CD4-positive, alpha-beta T cell (primary cell): ENCODE measurements around the gene NDUFB8. TPM values are rescaled to one million over a fixed set of nuclear protein-coding genes. Genes with fewer than 3 reads are reported as not detected.

Experiments used
- ATAC-seq: fragments of 200-7000 bp; cut with Tn5 transposase; one replicate; pipeline ENCODE4 v1.10.0; 2022; ENCODE audit warnings: mild to moderate bottlenecking; ENCODE audit not compliant: poor library complexity
- CTCF ChIA-PET: fragments of 350-600 bp; sonication (Branson Sonifier 250); formaldehyde crosslinking; loops from one replicate; lab custom pipeline; 2021; ENCODE audit warnings: antibody characterized with exemption, inconsistent platforms; lab: Charles Lee
- POLR2A ChIA-PET: fragments of 350-600 bp; sonication (Branson Sonifier 250); formaldehyde crosslinking; loops from one replicate; lab custom pipeline; 2021; ENCODE audit warnings: antibody characterized with exemption, inconsistent platforms; lab: Charles Lee
- DNase-seq, 14 experiments: peaks; one replicate each; pipeline ENCODE4 v3.0.0-alpha.2; 2013 to 2020; ENCODE audit warnings: mixed read lengths in 2 of 14
- H3K27ac ChIP-seq, 2 donors: one replicate each; pipeline versions ENCODE4 v1.5.1 to v1.7.0; 2013; ENCODE audit warnings: low read length in 2 of 2, low read depth in 1 of 2, mild to moderate bottlenecking in 1 of 2
- H3K27me3 ChIP-seq, 2 experiments: 1 replicate in 1 of 2; 2 replicates in 1 of 2; pipeline versions ENCODE4 v1.6.1 to v1.7.0; 2013; ENCODE audit warnings: low read length in 2 of 2, control low read depth in 1 of 2, mild to moderate bottlenecking in 1 of 2, moderate library complexity in 1 of 2; ENCODE audit not compliant: insufficient read depth in 2 of 2, control insufficient read depth in 1 of 2
- H3K36me3 ChIP-seq: one replicate; pipeline ENCODE4 v1.6.1; 2013; ENCODE audit warnings: low read length, control low read depth; ENCODE audit not compliant: insufficient read depth
- H3K4me1 ChIP-seq: one replicate; pipeline ENCODE4 v1.6.1; 2013; ENCODE audit warnings: low read length, control low read depth; ENCODE audit not compliant: insufficient read depth
- H3K4me3 ChIP-seq: one replicate; pipeline ENCODE4 v1.5.1; 2013; ENCODE audit warnings: mild to moderate bottlenecking, low read length, moderate library complexity
- H3K9me3 ChIP-seq, 2 experiments: 1 replicate in 1 of 2; 2 replicates in 1 of 2; pipeline versions ENCODE4 v1.6.1 to v1.7.0; 2013; ENCODE audit warnings: low read length in 2 of 2, mild to moderate bottlenecking in 2 of 2, control low read depth in 1 of 2, moderate library complexity in 1 of 2; ENCODE audit not compliant: control insufficient read depth in 1 of 2, insufficient read depth in 1 of 2
- H3K27ac Mint-ChIP-seq: one replicate; pipeline ENCODE4 v1.8.0; 2020; ENCODE audit warnings: mixed read lengths
- H3K27me3 Mint-ChIP-seq: one replicate; pipeline ENCODE4 v1.8.0; 2021; ENCODE audit warnings: mixed read lengths
- H3K36me3 Mint-ChIP-seq: one replicate; pipeline ENCODE4 v1.8.0; 2021; ENCODE audit warnings: low read depth, mixed read lengths
- H3K4me1 Mint-ChIP-seq: one replicate; pipeline ENCODE4 v1.8.0; 2021; ENCODE audit warnings: low read depth, mixed read lengths
- H3K4me3 Mint-ChIP-seq: one replicate; pipeline ENCODE4 v1.8.0; 2020; ENCODE audit warnings: mild to moderate bottlenecking, mixed read lengths
- H3K9me3 Mint-ChIP-seq: one replicate; pipeline ENCODE4 v1.8.0; 2020; ENCODE audit warnings: mixed read lengths
- CTCF ChIP-seq: fragments of 200-600 bp; IDR thresholded peaks from one replicate; pipeline ENCODE4 v1.8.0; 2022; ENCODE audit warnings: antibody characterized with exemption, mild to moderate bottlenecking
- intact Hi-C, 2 experiments: fragments of 100-400 bp; cut with DNase I in 1 of 2; cut with micrococcal nuclease in 1 of 2; formaldehyde crosslinking; loops; one replicate each; pipeline versions ENCODE4 v1.15.1 to v1.9.0; 2023 to 2025; cut with DNase I, micrococcal nuclease
- total RNA-seq, 174 experiments: library from RNA in 2 of 174; stranded (reverse) in 2 of 174; gene quantifications; one replicate each; pipeline ENCODE4 v1.2.3 and lab custom pipeline; 2021 to 2026

NDUFB8 gene
- total RNA-seq, 2 experiments from 2014 or later: 155 to 173 TPM

DNA sequence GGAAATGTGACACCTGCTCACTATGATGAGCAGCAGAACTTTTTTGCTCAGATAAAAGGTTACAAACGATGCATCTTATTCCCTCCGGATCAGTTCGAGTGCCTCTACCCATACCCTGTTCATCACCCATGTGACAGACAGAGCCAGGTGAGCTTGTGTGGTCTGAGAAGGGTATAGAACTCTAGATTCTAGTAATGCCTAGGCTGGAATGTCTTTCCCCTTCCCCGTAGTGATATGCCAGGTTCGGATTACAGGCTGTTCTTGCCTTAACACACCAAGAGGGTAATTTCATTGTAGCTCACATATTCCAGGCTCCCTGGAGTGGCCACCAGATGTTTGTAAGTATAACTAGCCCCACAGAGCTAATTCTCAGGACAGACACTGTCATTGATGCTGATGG lies 15.3 kb upstream of the NDUFB8 start:
- Histone ChIP-seq H3K4me1 (no peaks in the 10 kb centered on the region), H3K27ac (no peak overlapping the region), H3K9me3 (no peaks in the 10 kb centered on the region), H3K36me3 (peaks cover 90% of the 10 kb centered on the region), H3K4me3 (no peak overlapping the region), H3K27me3 (no peaks in the 10 kb centered on the region)
- no peak for DNase-seq
- ChIA-PET CTCF (interaction anchor here (1.1 to 2.3 kb wide), 3 partner anchors 9 to 26 kb away, joined by 3 to 11 read pairs (median 3); partner anchors contain the start of gene HIF1AN), POLR2A (no interaction called here)
- intact Hi-C loops: no loop called here
- Mint-ChIP-seq H3K27me3 (no peaks in the 10 kb centered on the region), H3K4me1 (peaks cover 8% of the 10 kb centered on the region), H3K27ac (no peak overlapping the region), H3K4me3 (no peak overlapping the region), H3K9me3 (no peaks in the 10 kb centered on the region), H3K36me3 (peaks cover 98% of the 10 kb centered on the region)
- ATAC-seq: no peak
- TF ChIP-seq CTCF: no peak

GRCh38 chr10:100537475-100537874 lies 7.8 kb upstream of the NDUFB8 start:
- ATAC-seq (no peak), DNase-seq (no peak)
- H3K27me3 Mint-ChIP-seq: no peaks in the 10 kb centered on the region
- ChIA-PET POLR2A (interaction anchor here (1.1 kb wide), 1 partner anchor 19 kb away, joined by 3 read pairs; no protein-coding TSS in a partner anchor), CTCF (interaction anchor here (2.4 kb wide), 1 partner anchor 19 kb away, joined by 17 read pairs; no protein-coding TSS in a partner anchor)
- peaks cover 43% of the 10 kb centered on the region for H3K36me3 ChIP-seq
- H3K4me3 ChIP-seq: no peak overlapping the region
- no peak for TF ChIP-seq CTCF
- H3K36me3 Mint-ChIP-seq: peaks cover 44% of the 10 kb centered on the region
- H3K4me1 Mint-ChIP-seq: peaks cover 12% of the 10 kb centered on the region
- intact Hi-C loops: loop anchor here in 1 of 2 experiments (5.0 to 10.0 kb wide), 4 partner anchors 310 to 1050 kb away; partner anchors contain the start of genes BTRC, CHUK, DPCD and MRPL43
- no peaks in the 10 kb centered on the region for H3K27me3 ChIP-seq
- H3K9me3 ChIP-seq: no peaks in the 10 kb centered on the region
- no peak overlapping the region for H3K27ac ChIP-seq
- H3K9me3 Mint-ChIP-seq: no peaks in the 10 kb centered on the region
- no peak overlapping the region for H3K4me3 Mint-ChIP-seq
- H3K4me1 ChIP-seq: peaks cover 20% of the 10 kb centered on the region
- peak overlapping the region; percentile 26 for H3K27ac Mint-ChIP-seq

DNA sequence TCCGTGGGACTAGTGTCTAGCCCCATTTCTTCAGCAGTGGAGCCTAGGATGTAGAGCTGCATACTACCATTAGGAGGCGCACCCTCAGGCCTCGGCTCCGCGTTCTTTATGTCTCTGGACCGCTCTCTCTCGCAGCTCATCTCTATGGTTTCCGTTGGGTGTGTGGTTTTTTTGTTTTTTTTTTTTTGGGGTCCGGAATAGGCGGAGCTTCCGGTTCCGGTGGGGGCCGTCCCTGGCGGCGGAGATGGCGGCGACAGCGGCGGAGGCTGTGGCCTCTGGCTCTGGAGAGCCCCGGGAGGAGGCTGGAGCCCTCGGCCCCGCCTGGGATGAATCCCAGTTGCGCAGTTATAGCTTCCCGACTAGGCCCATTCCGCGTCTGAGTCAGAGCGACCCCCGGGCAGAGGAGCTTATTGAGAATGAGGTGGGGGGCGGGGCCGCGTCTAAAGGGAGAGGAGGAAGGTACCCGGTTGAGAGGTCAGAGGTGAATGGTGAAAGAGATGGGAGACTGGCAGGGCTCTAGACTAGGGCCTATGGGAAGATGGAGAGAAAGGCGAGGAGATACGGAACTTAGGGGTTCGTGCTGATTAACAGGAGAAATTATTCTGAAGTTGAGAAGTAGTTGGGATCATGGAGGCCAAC lies 6.2 kb upstream of the NDUFB8 start, which contains the start of gene HIF1AN:
HIF1AN (plus strand) TSS at position 229 of the 639 bp plus-strand sequence; CDS start at position 245, 16 bp downstream.
- peaks cover 28% of the 10 kb centered on the region for H3K36me3 Mint-ChIP-seq
- H3K27ac ChIP-seq: peak within 1 kb of the TSS; percentile 59 to 67
- ChIA-PET CTCF (interaction anchor here (0.6 to 2.8 kb wide), 21 partner anchors 8 to 507 kb away, joined by 3 to 19 read pairs (median 5); partner anchors contain the start of genes PDZD7, SFXN3 and SLF2), POLR2A (interaction anchor here (0.6 to 2.1 kb wide), 13 partner anchors 9 to 804 kb away, joined by 3 to 25 read pairs (median 5); partner anchors contain the start of genes COX15 and CUTC)
- H3K9me3 ChIP-seq: no peaks in the 10 kb centered on the region
- peak; percentile 88 for TF ChIP-seq CTCF
- H3K4me1 ChIP-seq: peaks cover 20% of the 10 kb centered on the region
- intact Hi-C loops: loop anchor here (2.0 to 10.0 kb wide), 5 partner anchors 25 to 1051 kb away; partner anchors contain the start of genes BTRC (in 1 of the 2), CHUK (in 1 of the 2), DPCD (in 1 of the 2) and MRPL43 (in 1 of the 2)
- H3K27ac Mint-ChIP-seq: peak within 1 kb of the TSS; percentile 27
- H3K4me3 ChIP-seq: peak within 1 kb of the TSS; percentile 77
- peaks cover 31% of the 10 kb centered on the region for H3K36me3 ChIP-seq
- H3K27me3 ChIP-seq: no peaks in the 10 kb centered on the region
- H3K4me3 Mint-ChIP-seq: peak within 1 kb of the TSS; percentile 31
- no peaks in the 10 kb centered on the region for H3K27me3 Mint-ChIP-seq
- no peaks in the 10 kb centered on the region for H3K9me3 Mint-ChIP-seq
- ATAC-seq (peak; percentile 99), DNase-seq (peak; percentile 75 to 97 (median 85))
- peaks cover 9% of the 10 kb centered on the region for H3K4me1 Mint-ChIP-seq
